ENCODE measurements around the gene KIAA0753.

Gene KIAA0753

DNA sequence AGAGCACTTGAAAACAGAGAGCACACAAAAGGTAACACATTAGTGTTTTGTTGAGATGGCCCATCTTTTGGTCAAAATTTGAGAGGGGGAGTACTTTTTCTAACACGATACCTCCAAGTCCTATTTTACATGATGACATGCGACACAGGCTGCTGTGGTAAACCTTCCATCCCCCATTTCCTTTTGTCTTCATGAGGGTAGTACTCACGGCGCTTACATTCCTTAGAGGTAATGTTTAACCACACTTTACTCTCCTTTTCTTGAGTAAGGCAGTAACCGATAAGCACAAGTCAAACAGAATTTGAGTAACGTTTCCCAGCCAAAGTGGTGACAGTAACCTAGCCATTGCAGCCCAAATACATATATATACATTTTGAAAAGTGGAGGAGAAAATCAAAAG, 48.3 kb downstream of the KIAA0753 start:
- TF ChIP-seq TEAD4 (IDR thresholded peaks at IDR 0.05): no peak
- TF ChIP-seq CEBPB (IDR thresholded peaks at IDR 0.05): no peak
- TF ChIP-seq CREB1 (IDR thresholded peaks at IDR 0.05; ENCODE audit: low read depth): no peak
- TF ChIP-seq EGR1 (IDR thresholded peaks at IDR 0.05): no peak
- no peak for TF ChIP-seq FOXM1 (IDR thresholded peaks at IDR 0.05; ENCODE audit: borderline replicate concordance, low read depth)
- TF ChIP-seq RAD21 (IDR thresholded peaks at IDR 0.05; ENCODE audit: low read depth): no peak
- no peak for TF ChIP-seq TAF1 (IDR thresholded peaks at IDR 0.05; ENCODE audit: low read depth)
- TF ChIP-seq, protein P1, sequence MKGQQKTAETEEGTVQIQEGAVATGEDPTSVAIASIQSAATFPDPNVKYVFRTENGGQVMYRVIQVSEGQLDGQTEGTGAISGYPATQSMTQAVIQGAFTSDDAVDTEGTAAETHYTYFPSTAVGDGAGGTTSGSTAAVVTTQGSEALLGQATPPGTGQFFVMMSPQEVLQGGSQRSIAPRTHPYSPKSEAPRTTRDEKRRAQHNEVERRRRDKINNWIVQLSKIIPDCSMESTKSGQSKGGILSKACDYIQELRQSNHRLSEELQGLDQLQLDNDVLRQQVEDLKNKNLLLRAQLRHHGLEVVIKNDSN (IDR thresholded peaks at IDR 0.05): no peak
- TF ChIP-seq NFIC (IDR thresholded peaks at IDR 0.05): no peak
- TF ChIP-seq YY1 (IDR thresholded peaks at IDR 0.05; ENCODE audit: low read depth): no peak
- no peak for TF ChIP-seq ZBTB7A (IDR thresholded peaks at IDR 0.05; ENCODE audit: low read depth)
- TF ChIP-seq EP300 (IDR thresholded peaks at IDR 0.05; ENCODE audit: borderline replicate concordance): no peak
- TF ChIP-seq, protein P2, sequence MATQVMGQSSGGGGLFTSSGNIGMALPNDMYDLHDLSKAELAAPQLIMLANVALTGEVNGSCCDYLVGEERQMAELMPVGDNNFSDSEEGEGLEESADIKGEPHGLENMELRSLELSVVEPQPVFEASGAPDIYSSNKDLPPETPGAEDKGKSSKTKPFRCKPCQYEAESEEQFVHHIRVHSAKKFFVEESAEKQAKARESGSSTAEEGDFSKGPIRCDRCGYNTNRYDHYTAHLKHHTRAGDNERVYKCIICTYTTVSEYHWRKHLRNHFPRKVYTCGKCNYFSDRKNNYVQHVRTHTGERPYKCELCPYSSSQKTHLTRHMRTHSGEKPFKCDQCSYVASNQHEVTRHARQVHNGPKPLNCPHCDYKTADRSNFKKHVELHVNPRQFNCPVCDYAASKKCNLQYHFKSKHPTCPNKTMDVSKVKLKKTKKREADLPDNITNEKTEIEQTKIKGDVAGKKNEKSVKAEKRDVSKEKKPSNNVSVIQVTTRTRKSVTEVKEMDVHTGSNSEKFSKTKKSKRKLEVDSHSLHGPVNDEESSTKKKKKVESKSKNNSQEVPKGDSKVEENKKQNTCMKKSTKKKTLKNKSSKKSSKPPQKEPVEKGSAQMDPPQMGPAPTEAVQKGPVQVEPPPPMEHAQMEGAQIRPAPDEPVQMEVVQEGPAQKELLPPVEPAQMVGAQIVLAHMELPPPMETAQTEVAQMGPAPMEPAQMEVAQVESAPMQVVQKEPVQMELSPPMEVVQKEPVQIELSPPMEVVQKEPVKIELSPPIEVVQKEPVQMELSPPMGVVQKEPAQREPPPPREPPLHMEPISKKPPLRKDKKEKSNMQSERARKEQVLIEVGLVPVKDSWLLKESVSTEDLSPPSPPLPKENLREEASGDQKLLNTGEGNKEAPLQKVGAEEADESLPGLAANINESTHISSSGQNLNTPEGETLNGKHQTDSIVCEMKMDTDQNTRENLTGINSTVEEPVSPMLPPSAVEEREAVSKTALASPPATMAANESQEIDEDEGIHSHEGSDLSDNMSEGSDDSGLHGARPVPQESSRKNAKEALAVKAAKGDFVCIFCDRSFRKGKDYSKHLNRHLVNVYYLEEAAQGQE (IDR thresholded peaks at IDR 0.05; ENCODE audit: low read depth): no peak

DNA sequence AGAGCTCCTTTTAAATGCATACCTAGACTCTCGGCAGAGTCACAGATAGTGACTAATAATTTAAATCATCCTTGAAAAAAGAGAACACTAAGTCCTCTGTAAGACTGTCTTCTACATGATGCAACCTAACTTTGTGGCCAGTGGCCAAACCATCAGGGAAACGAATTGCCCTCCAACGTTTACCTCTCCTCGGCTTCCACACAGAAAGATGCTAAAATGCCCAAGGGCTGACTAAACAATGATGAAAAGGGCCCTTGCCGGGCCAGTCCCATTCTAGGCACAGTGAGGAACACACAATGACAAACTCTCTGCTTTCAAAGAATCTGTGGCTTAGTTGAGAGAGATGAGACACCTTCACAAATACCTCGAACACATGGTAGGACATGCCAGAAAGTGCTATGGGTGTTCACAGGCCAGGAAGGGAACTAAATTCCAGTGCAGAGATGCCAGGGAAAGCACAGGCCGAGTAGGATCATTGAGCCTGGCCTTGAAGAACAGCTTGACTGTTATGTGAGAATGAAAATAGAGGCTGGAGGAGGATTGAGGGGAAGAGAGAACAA, 48.8 kb downstream of the KIAA0753 start:
- TF ChIP-seq EGR1 (IDR thresholded peaks at IDR 0.05) (no peak), FOXM1 (IDR thresholded peaks at IDR 0.05; ENCODE audit: borderline replicate concordance, low read depth) (no peak)

DNA sequence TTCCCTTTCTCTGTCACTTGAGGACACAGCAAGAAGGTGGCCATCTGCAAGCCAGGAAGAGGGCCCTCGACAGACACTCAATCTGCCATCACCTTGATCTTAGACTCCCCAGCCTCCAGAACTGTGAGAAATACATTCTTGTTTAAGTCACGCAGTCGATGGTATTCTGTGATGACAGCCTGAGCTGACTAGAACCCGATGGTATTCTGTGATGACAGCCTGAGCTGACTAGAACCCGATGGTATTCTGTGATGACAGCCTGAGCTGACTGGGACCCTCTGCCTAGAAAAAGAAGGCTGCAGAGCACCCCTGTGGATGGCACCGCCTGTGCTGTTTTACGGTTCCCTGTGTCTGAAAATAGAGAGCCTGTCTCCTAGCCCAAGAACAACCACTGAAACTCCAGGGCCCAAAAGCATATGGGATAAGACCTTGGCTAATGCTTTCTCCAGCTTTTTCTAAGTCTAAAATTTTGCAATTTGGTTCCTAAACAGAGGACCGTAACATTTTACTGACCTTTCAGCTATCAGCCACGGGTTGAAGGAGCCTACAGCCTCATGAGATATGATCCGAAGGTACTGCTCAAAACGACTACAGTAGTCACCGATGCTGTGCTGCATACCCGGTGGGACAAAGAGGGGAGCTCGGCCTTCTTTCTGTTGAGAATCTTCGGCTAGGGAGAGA, 51.1 kb downstream of the KIAA0753 start:
- TF ChIP-seq CEBPB (IDR thresholded peaks at IDR 0.05) (no peak), NFIC (IDR thresholded peaks at IDR 0.05) (no peak), TCF12 (IDR thresholded peaks at IDR 0.05; ENCODE audit: low read depth) (no peak), TAF1 (IDR thresholded peaks at IDR 0.05; ENCODE audit: low read depth) (no peak), YY1 (IDR thresholded peaks at IDR 0.05; ENCODE audit: low read depth) (no peak), EP300 (IDR thresholded peaks at IDR 0.05; ENCODE audit: borderline replicate concordance) (no peak), RAD21 (IDR thresholded peaks at IDR 0.05; ENCODE audit: low read depth) (no peak), CREB1 (IDR thresholded peaks at IDR 0.05; ENCODE audit: low read depth) (no peak), ZBTB7A (IDR thresholded peaks at IDR 0.05; ENCODE audit: low read depth) (no peak), EGR1 (IDR thresholded peaks at IDR 0.05) (no peak), TEAD4 (IDR thresholded peaks at IDR 0.05) (no peak), FOXM1 (IDR thresholded peaks at IDR 0.05; ENCODE audit: borderline replicate concordance, low read depth) (no peak)
- TF ChIP-seq, protein P3, sequence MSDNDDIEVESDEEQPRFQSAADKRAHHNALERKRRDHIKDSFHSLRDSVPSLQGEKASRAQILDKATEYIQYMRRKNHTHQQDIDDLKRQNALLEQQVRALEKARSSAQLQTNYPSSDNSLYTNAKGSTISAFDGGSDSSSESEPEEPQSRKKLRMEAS (IDR thresholded peaks at IDR 0.05): no peak
- TF ChIP-seq, protein P1 (IDR thresholded peaks at IDR 0.05): no peak
- TF ChIP-seq, protein P2 (IDR thresholded peaks at IDR 0.05; ENCODE audit: low read depth): no peak

DNA sequence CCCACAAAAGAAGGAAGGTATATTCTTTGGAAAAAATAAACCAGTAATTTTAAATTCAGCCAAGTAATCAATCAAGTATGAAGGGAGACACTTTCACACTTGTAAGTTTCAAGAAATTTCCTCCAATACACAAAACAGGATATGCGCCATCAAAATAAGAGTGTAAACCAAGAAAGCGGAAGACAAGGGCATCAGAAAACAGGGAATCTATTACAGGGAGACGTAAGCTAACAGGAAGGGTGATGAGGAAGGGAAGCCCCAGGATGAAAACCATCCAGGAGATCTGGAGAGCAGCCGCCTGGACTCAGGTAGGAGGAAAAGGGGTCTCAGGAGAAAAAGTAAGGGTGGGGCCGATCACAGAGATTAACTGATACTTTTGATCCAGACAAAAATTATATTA, 52.3 kb downstream of the KIAA0753 start:
- TF ChIP-seq, protein P2 (IDR thresholded peaks at IDR 0.05; ENCODE audit: low read depth): no peak
- TF ChIP-seq ZBTB7A (IDR thresholded peaks at IDR 0.05; ENCODE audit: low read depth) (no peak), TAF1 (IDR thresholded peaks at IDR 0.05; ENCODE audit: low read depth) (no peak), NFIC (IDR thresholded peaks at IDR 0.05) (no peak), TEAD4 (IDR thresholded peaks at IDR 0.05) (no peak), RAD21 (IDR thresholded peaks at IDR 0.05; ENCODE audit: low read depth) (no peak), YY1 (IDR thresholded peaks at IDR 0.05; ENCODE audit: low read depth) (no peak), TCF12 (IDR thresholded peaks at IDR 0.05; ENCODE audit: low read depth) (no peak), CEBPB (IDR thresholded peaks at IDR 0.05) (no peak), FOXM1 (IDR thresholded peaks at IDR 0.05; ENCODE audit: borderline replicate concordance, low read depth) (no peak), EGR1 (IDR thresholded peaks at IDR 0.05) (no peak)
- TF ChIP-seq, protein P1 (IDR thresholded peaks at IDR 0.05): no peak
- TF ChIP-seq, protein P3 (IDR thresholded peaks at IDR 0.05): no peak
